ENCODE results near the gene DSTN. TPM values are rescaled to one million over a fixed set of nuclear protein-coding genes. Genes with fewer than 3 reads are reported as not detected.

DSTN gene
- total RNA-seq, 1 donor from 2014 or later: 67.9 TPM

GRCh38 chr20:17576215-17576614, 6.3 kb downstream of the DSTN start:
- intact Hi-C loops (cut with micrococcal nuclease): no loop called here

- intact Hi-C loops (cut with micrococcal nuclease): no loop called here
Measured at GRCh38 chr20:17579369-17580039, 9.6 kb downstream of the DSTN start.

GRCh38 chr20:17580895-17581294, 11.0 kb downstream of the DSTN start:
- intact Hi-C loops (cut with micrococcal nuclease): no loop called here

GRCh38 chr20:17583126-17583525, 13.3 kb downstream of the DSTN start:
- intact Hi-C loops (cut with micrococcal nuclease): no loop called here

GRCh38 chr20:17584689-17585088, 14.8 kb downstream of the DSTN start:
- intact Hi-C loops (cut with micrococcal nuclease): no loop called here

GRCh38 chr20:17586250-17586649, 16.4 kb downstream of the DSTN start:
- intact Hi-C loops (cut with micrococcal nuclease): no loop called here

- intact Hi-C loops (cut with micrococcal nuclease): no loop called here
Measured at GRCh38 chr20:17587148-17587547, 17.3 kb downstream of the DSTN start.

GRCh38 chr20:17587824-17588223, 17.9 kb downstream of the DSTN start:
- intact Hi-C loops (cut with micrococcal nuclease): no loop called here

GRCh38 chr20:17589161-17589834, 19.4 kb downstream of the DSTN start:
- intact Hi-C loops (cut with micrococcal nuclease): no loop called here

- intact Hi-C loops (cut with micrococcal nuclease): no loop called here
Measured at GRCh38 chr20:17590245-17590644, 20.4 kb downstream of the DSTN start.

- intact Hi-C loops (cut with micrococcal nuclease): no loop called here
Measured at GRCh38 chr20:17593902-17594301, 24.0 kb downstream of the DSTN start.

GRCh38 chr20:17594443-17594842, 24.6 kb downstream of the DSTN start:
- intact Hi-C loops (cut with micrococcal nuclease): no loop called here

- intact Hi-C loops (cut with micrococcal nuclease): no loop called here
Measured at GRCh38 chr20:17595856-17596255, 26.0 kb downstream of the DSTN start.

- intact Hi-C loops (cut with micrococcal nuclease): no loop called here
Measured at GRCh38 chr20:17598013-17598550, 28.2 kb downstream of the DSTN start.

GRCh38 chr20:17601957-17602356, 32.1 kb downstream of the DSTN start:
- intact Hi-C loops (cut with micrococcal nuclease): no loop called here

GRCh38 chr20:17602493-17602892, 32.6 kb downstream of the DSTN start:
- intact Hi-C loops (cut with micrococcal nuclease): no loop called here

- intact Hi-C loops (cut with micrococcal nuclease): no loop called here
Measured at GRCh38 chr20:17605131-17605660, 35.3 kb downstream of the DSTN start.

- intact Hi-C loops (cut with micrococcal nuclease): no loop called here
Measured at GRCh38 chr20:17606001-17606400, 36.1 kb downstream of the DSTN start.

- intact Hi-C loops (cut with micrococcal nuclease): no loop called here
Measured at GRCh38 chr20:17608701-17609497, 39.0 kb downstream of the DSTN start.

GRCh38 chr20:17609811-17610377, 40.0 kb downstream of the DSTN start:
- intact Hi-C loops (cut with micrococcal nuclease): loop anchor here (1.0 to 10.0 kb wide), 8 partner anchors 40 to 805 kb away; partner anchors contain the start of genes DSTN, MGME1, RRBP1 and SNX5
